GM12878 (cell line): ENCODE measurements around the gene PTPRJ. TPM values are rescaled to one million over a fixed set of nuclear protein-coding genes. Genes with fewer than 3 reads are reported as not detected.
A peak's percentile ranks its signal among the peaks of the same experiment; 100 is the strongest.

Source experiments
- ATAC-seq: fragments of 200-7000 bp; cut with Tn5 transposase; 3 replicates; pipeline ENCODE4 v1.9.1; 2020; ENCODE audit warnings: mild to moderate bottlenecking, moderate library complexity
- BruUV-seq: library from RNA; stranded (reverse); fragments of 400-500 nt; replicated peaks from 2 replicates; lab custom pipeline; 2021; lab: Mats Ljungman, UMichigan
- CTCF ChIA-PET: fragments of 300-600 bp; sonication (Branson Sonifier 250); formaldehyde crosslinking; extraction: SDS; loops from one replicate; lab custom pipeline; 2021; ENCODE audit warnings: inconsistent platforms; lab: Yijun Ruan, JAX
- POLR2A ChIA-PET: fragments of 350-600 bp; formaldehyde crosslinking; extraction: SDS; loops from one replicate; lab custom pipeline; 2021; ENCODE audit warnings: inconsistent platforms; lab: Charles Lee
- RAD21 ChIA-PET: fragments of 300-600 bp; sonication (Branson Sonifier 250); formaldehyde crosslinking; loops from one replicate; lab custom pipeline; 2023; ENCODE audit warnings: antibody characterized with exemption; ENCODE audit not compliant: unreplicated experiment; lab: Charles Lee
- SMC1A ChIA-PET: fragments of 300-600 bp; sonication (Branson Sonifier 250); formaldehyde crosslinking; loops from one replicate; lab custom pipeline; 2023; ENCODE audit not compliant: unreplicated experiment, uncharacterized antibody; lab: Charles Lee
- DNase-seq: peaks from one replicate; pipeline ENCODE4 v3.0.0-alpha.2; 2011; ENCODE audit warnings: low read depth, low spot score
- FAIRE-seq: peaks from 3 replicates; lab custom pipeline; 2011; peaks lifted over from hg19 to GRCh38; lab: Jason Lieb, UNC
- H2AFZ ChIP-seq: 2 replicates; pipeline ENCODE4 v1.6.0; 2011; ENCODE audit warnings: low read depth, low read length, control low read depth; ENCODE audit not compliant: control insufficient read depth
- H3K27ac ChIP-seq: 2 replicates; pipeline ENCODE4 v1.5.1; 2011; ENCODE audit warnings: control low read depth; ENCODE audit not compliant: control insufficient read depth, insufficient read depth
- H3K27me3 ChIP-seq, 2 experiments: replicated peaks in 1 of 2; 2 replicates each; pipeline versions ENCODE4 v1.6.0 to v1.6.1; 2011; ENCODE audit warnings: low read length in 1 of 2; ENCODE audit not compliant: control insufficient read depth in 2 of 2, insufficient read depth in 2 of 2
- H3K36me3 ChIP-seq, 2 experiments: 2 replicates each; pipeline ENCODE4 v1.5.1; 2011; ENCODE audit warnings: low read length in 1 of 2; ENCODE audit not compliant: control insufficient read depth in 2 of 2, insufficient read depth in 2 of 2
- H3K4me1 ChIP-seq: 2 replicates; pipeline ENCODE4 v1.6.1; 2011; ENCODE audit warnings: mild to moderate bottlenecking, low read length, moderate library complexity, mixed read lengths; ENCODE audit not compliant: control insufficient read depth, insufficient read depth
- H3K4me2 ChIP-seq: 2 replicates; pipeline ENCODE4 v1.6.0; 2011; ENCODE audit warnings: control low read depth; ENCODE audit not compliant: control insufficient read depth, insufficient read depth
- H3K4me3 ChIP-seq: fragments of 200-600 bp; sonication (generic); 2 replicates; pipeline ENCODE4 v1.5.1; 2016
- H3K79me2 ChIP-seq: 2 replicates; pipeline ENCODE4 v1.6.0; 2011; ENCODE audit warnings: low read length; ENCODE audit not compliant: control insufficient read depth, insufficient read depth
- H3K9ac ChIP-seq: 2 replicates; pipeline ENCODE4 v1.8.0; 2011; ENCODE audit warnings: low read length, control low read depth, mixed read lengths; ENCODE audit not compliant: control insufficient read depth, insufficient read depth
- H3K9me3 ChIP-seq: replicated peaks from 3 replicates; pipeline ENCODE4 v1.5.1; 2011; ENCODE audit warnings: mild to moderate bottlenecking, low read length; ENCODE audit not compliant: control insufficient read depth, insufficient read depth
- H4K20me1 ChIP-seq: 2 replicates; pipeline ENCODE4 v1.6.0; 2011; ENCODE audit not compliant: control insufficient read depth, insufficient read depth
- BMI1 ChIP-seq: fragments of 450-650 bp; IDR thresholded peaks from 2 replicates; pipeline ENCODE4 v1.6.1; 2016; ENCODE audit warnings: mild to moderate bottlenecking, moderate library complexity, borderline replicate concordance
- CBX5 ChIP-seq: sonication (generic); IDR thresholded peaks from 2 replicates; pipeline ENCODE4 v1.6.1; 2016; ENCODE audit warnings: low read depth, moderate library complexity, mild to moderate bottlenecking, inconsistent platforms
- CHD2 ChIP-seq: IDR thresholded peaks from 2 replicates; pipeline ENCODE4 v1.6.1; 2011; ENCODE audit warnings: low read depth, low read length, improper control_type of control experiment, borderline replicate concordance
- FOXM1 ChIP-seq: IDR thresholded peaks from 2 replicates; pipeline ENCODE4 v1.6.1; 2012; ENCODE audit warnings: low read depth, mild to moderate bottlenecking, inconsistent platforms, low read length, moderate library complexity
- IKZF2 ChIP-seq, 2 experiments: fragments of 450-650 bp; IDR thresholded peaks; 2 replicates each; pipeline ENCODE4 v1.6.1; 2017; ENCODE audit warnings: mild to moderate bottlenecking in 2 of 2, moderate library complexity in 2 of 2
- JUNB ChIP-seq: IDR thresholded peaks from 2 replicates; pipeline ENCODE4 v1.6.1; 2016; ENCODE audit warnings: antibody characterized with exemption, mild to moderate bottlenecking
- RFX5 ChIP-seq: IDR thresholded peaks from 2 replicates; pipeline ENCODE4 v1.6.1; 2011; ENCODE audit warnings: low read depth, low read length, improper control_type of control experiment
- ZBED1 ChIP-seq: IDR thresholded peaks from 2 replicates; pipeline ENCODE4 v1.6.1; 2016; ENCODE audit warnings: borderline replicate concordance
- ZSCAN29 ChIP-seq: fragments of 450-650 bp; IDR thresholded peaks from 2 replicates; pipeline ENCODE4 v1.6.1; 2017; ENCODE audit warnings: mild to moderate bottlenecking, moderate library complexity
- WGBS: methylation state at CpG from one replicate; pipeline ENCODE4 v1.1.6; 2016; ENCODE audit warnings: low lambda C conversion rate; ENCODE audit not compliant: insufficient replicate concordance, insufficient coverage; ENCODE audit errors: missing lambda C conversion rate; 5-methylcytosine and 5-hydroxymethylcytosine counted together
- in situ Hi-C: fragments of 300-500 bp; cut with MboI; formaldehyde crosslinking; loops from 9 replicates; pipeline ENCODE4 v1.14.3; 2018; ENCODE audit warnings: mixed read lengths
- intact Hi-C: fragments of 100-400 bp; cut with micrococcal nuclease; formaldehyde crosslinking; loops from one replicate; pipeline ENCODE4 v1.14.2; 2022; ENCODE audit not compliant: unreplicated experiment
- polyA plus RNA-seq, 11 experiments: library from polyadenylated mRNA; depleted of rRNA in 4 of 11; unstranded in 6 of 11; stranded (reverse) in 5 of 11; fragments of >200 nt; fragmentation: Nextera tagmentation in 4 of 11; fragmentation: Illumina TruSeq in 1 of 11; extraction: Ambion mirVana in 4 of 11; extraction: Trizol in 1 of 11; gene quantifications; 1 replicate in 1 of 11; 2 replicates in 10 of 11; pipeline versions ENCODE4 v1.2.1 to v1.2.3, GENCODE V29; 2011 to 2016; ENCODE audit warnings: inconsistent platforms in 2 of 11, missing spikeins in 2 of 11, low read depth in 1 of 11
- total RNA-seq, 4 experiments: library from RNA; depleted of rRNA in 3 of 4; stranded (reverse); fragments of >200 nt in 3 of 4; fragmentation: Illumina TruSeq in 1 of 4; extraction: Trizol in 1 of 4; gene quantifications; 2 replicates each; pipeline versions ENCODE4 v1.2.1 to v1.2.3, GENCODE V29; 2013 to 2021
- TF ChIP-seq, protein P1 (sequence below): fragments of 450-650 bp; IDR thresholded peaks from 2 replicates; pipeline ENCODE4 v1.6.1; 2017; ENCODE audit warnings: mild to moderate bottlenecking, low read depth, inconsistent platforms; ENCODE audit not compliant: poor library complexity, severe bottlenecking
- TF ChIP-seq, protein P2 (sequence below): IDR thresholded peaks from 2 replicates; pipeline ENCODE4 v1.6.1; 2012; ENCODE audit warnings: low read depth, low read length, improper control_type of control experiment
- TF ChIP-seq, protein P3 (sequence below): IDR thresholded peaks from 2 replicates; pipeline ENCODE4 v1.6.1; 2011; ENCODE audit warnings: borderline replicate concordance, low read depth, mild to moderate bottlenecking, moderate library complexity, mixed read lengths, low read length; ENCODE audit not compliant: insufficient read depth; ENCODE audit errors: extremely low read length
- TF ChIP-seq, protein P4 (sequence below): IDR thresholded peaks from 2 replicates; pipeline ENCODE4 v1.6.1; 2011; ENCODE audit warnings: low read depth, mild to moderate bottlenecking, low read length, moderate library complexity, borderline replicate concordance; ENCODE audit errors: extremely low read depth
- TF ChIP-seq, protein P5 (sequence below): IDR thresholded peaks from 2 replicates; pipeline ENCODE4 v1.6.1; 2012; ENCODE audit warnings: low read length, inconsistent platforms
- TF ChIP-seq, protein P6 (sequence below), 3 experiments: IDR thresholded peaks in 2 of 3; conservative IDR thresholded peaks in 1 of 3; 2 replicates each; pipeline ENCODE4 v1.5.1; 2011; ENCODE audit warnings: low read depth in 3 of 3, low read length in 3 of 3, mild to moderate bottlenecking in 3 of 3, control low read depth in 2 of 3, moderate library complexity in 2 of 3, inconsistent platforms in 1 of 3, mixed read lengths in 1 of 3; ENCODE audit not compliant: control insufficient read depth in 2 of 3, insufficient read depth in 1 of 3; ENCODE audit errors: extremely low read depth in 1 of 3

Gene PTPRJ
- total and polyA plus RNA-seq, 10 of the 15 experiments (the other 5 are each of a cell fraction or from before 2014, with no cell fraction given), result 0.22 to 22.4 (median 7.4) TPM

DNA sequence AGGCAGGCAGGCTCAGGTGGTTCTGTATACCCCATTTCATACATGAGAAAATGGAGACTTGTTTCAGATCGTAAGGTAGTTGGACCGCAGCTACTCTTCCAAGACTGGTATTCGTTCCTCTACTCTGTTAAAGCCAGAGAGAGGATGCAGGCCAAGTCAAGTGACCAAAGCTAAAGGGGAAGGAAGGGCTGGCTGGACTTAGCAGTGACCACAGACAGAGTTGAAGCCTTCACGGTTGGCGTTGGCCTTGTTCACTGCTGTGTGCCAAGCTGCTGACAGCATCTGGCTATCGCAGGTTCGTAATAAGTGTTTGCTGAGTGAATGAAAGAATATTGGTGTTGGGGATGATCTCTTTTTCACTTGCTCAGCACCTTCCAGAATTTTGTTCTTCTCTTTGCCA lies 64.2 kb downstream of the PTPRJ start:
- ChIA-PET RAD21 (interaction anchor here (1.6 kb wide), 1 partner anchor 64 kb away, joined by 9 read pairs; no protein-coding TSS in a partner anchor), SMC1A (interaction anchor here (1.2 kb wide), 1 partner anchor 63 kb away, joined by 4 read pairs; no protein-coding TSS in a partner anchor), CTCF (no interaction called here), POLR2A (interaction anchor here (0.6 to 1.5 kb wide), 2 partner anchors 29 to 104 kb away, joined by 3 read pairs; no protein-coding TSS in a partner anchor)
- ATAC-seq, result no peak
- FAIRE-seq, result no peak
- 76% methylated on average over 7 of the region's 7 CpGs for WGBS
- in situ Hi-C loops, result no loop called here
- no peaks in the 10 kb centered on the region for H3K9me3 ChIP-seq
- peaks cover 20% of the 10 kb centered on the region for H3K4me1 ChIP-seq
- no peak overlapping the region for H3K4me3 ChIP-seq
- H2AFZ ChIP-seq, result no peak overlapping the region
- no peaks in the 10 kb centered on the region for H3K27me3 ChIP-seq
- peaks cover 5% of the 10 kb centered on the region; the same call in 1 of the 2 replicates for H3K79me2 ChIP-seq
- BruUV-seq, result no TSS peak
- no peak for DNase-seq
- no peak overlapping the region for H3K27ac ChIP-seq
- H3K9ac ChIP-seq, result no peak overlapping the region
- intact Hi-C loops, result no loop called here
- peaks cover 0 to 5% of the 10 kb centered on the region in 2 experiments; a peak in 1 of 4 replicates for H3K36me3 ChIP-seq
- peak overlapping the region; percentile 64; the same call in 1 of the 2 replicates for H3K4me2 ChIP-seq
- no peaks in the 10 kb centered on the region for H4K20me1 ChIP-seq
- TF ChIP-seq BMI1 (no peak), JUNB (no peak), CHD2 (no peak), CBX5 (no peak), ZSCAN29 (no peak), IKZF2 (IDR thresholded peaks at IDR 0.05) (no peak), FOXM1 (no peak), ZBED1 (no peak), RFX5 (no peak)
- TF ChIP-seq, protein P1, sequence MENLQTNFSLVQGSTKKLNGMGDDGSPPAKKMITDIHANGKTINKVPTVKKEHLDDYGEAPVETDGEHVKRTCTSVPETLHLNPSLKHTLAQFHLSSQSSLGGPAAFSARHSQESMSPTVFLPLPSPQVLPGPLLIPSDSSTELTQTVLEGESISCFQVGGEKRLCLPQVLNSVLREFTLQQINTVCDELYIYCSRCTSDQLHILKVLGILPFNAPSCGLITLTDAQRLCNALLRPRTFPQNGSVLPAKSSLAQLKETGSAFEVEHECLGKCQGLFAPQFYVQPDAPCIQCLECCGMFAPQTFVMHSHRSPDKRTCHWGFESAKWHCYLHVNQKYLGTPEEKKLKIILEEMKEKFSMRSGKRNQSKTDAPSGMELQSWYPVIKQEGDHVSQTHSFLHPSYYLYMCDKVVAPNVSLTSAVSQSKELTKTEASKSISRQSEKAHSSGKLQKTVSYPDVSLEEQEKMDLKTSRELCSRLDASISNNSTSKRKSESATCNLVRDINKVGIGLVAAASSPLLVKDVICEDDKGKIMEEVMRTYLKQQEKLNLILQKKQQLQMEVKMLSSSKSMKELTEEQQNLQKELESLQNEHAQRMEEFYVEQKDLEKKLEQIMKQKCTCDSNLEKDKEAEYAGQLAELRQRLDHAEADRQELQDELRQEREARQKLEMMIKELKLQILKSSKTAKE, result no peak
- TF ChIP-seq, protein P2, sequence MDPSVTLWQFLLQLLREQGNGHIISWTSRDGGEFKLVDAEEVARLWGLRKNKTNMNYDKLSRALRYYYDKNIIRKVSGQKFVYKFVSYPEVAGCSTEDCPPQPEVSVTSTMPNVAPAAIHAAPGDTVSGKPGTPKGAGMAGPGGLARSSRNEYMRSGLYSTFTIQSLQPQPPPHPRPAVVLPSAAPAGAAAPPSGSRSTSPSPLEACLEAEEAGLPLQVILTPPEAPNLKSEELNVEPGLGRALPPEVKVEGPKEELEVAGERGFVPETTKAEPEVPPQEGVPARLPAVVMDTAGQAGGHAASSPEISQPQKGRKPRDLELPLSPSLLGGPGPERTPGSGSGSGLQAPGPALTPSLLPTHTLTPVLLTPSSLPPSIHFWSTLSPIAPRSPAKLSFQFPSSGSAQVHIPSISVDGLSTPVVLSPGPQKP, result no peak
- TF ChIP-seq, protein P3, sequence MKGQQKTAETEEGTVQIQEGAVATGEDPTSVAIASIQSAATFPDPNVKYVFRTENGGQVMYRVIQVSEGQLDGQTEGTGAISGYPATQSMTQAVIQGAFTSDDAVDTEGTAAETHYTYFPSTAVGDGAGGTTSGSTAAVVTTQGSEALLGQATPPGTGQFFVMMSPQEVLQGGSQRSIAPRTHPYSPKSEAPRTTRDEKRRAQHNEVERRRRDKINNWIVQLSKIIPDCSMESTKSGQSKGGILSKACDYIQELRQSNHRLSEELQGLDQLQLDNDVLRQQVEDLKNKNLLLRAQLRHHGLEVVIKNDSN, result no peak
- TF ChIP-seq, protein P4, sequence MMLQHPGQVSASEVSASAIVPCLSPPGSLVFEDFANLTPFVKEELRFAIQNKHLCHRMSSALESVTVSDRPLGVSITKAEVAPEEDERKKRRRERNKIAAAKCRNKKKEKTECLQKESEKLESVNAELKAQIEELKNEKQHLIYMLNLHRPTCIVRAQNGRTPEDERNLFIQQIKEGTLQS, result no peak
- TF ChIP-seq, protein P5, sequence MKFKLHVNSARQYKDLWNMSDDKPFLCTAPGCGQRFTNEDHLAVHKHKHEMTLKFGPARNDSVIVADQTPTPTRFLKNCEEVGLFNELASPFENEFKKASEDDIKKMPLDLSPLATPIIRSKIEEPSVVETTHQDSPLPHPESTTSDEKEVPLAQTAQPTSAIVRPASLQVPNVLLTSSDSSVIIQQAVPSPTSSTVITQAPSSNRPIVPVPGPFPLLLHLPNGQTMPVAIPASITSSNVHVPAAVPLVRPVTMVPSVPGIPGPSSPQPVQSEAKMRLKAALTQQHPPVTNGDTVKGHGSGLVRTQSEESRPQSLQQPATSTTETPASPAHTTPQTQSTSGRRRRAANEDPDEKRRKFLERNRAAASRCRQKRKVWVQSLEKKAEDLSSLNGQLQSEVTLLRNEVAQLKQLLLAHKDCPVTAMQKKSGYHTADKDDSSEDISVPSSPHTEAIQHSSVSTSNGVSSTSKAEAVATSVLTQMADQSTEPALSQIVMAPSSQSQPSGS, result no peak
- TF ChIP-seq, protein P6, sequence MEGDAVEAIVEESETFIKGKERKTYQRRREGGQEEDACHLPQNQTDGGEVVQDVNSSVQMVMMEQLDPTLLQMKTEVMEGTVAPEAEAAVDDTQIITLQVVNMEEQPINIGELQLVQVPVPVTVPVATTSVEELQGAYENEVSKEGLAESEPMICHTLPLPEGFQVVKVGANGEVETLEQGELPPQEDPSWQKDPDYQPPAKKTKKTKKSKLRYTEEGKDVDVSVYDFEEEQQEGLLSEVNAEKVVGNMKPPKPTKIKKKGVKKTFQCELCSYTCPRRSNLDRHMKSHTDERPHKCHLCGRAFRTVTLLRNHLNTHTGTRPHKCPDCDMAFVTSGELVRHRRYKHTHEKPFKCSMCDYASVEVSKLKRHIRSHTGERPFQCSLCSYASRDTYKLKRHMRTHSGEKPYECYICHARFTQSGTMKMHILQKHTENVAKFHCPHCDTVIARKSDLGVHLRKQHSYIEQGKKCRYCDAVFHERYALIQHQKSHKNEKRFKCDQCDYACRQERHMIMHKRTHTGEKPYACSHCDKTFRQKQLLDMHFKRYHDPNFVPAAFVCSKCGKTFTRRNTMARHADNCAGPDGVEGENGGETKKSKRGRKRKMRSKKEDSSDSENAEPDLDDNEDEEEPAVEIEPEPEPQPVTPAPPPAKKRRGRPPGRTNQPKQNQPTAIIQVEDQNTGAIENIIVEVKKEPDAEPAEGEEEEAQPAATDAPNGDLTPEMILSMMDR (IDR thresholded peaks at IDR 0.05 in 2 of 3, conservative IDR thresholded peaks at IDR 0.05 in 1 of 3; ENCODE audit: control insufficient read depth in 2 of 3, extremely low read depth in 1 of 3, insufficient read depth in 1 of 3, low read depth in 3 of 3, low read length in 3 of 3), result no peak
